Activated B cell treated with CpG ODN at 0.5 μM for 24 hours (primary cell): Measurements from ENCODE around the gene OR2A1. TPM values are rescaled to one million over a fixed set of nuclear protein-coding genes. Genes with fewer than 3 reads are reported as not detected.
A peak's percentile ranks its signal among the peaks of the same experiment; 100 is the strongest.
"Not testable (repeated sequence)": the region's sequence is repeated elsewhere in the genome, so short reads cannot be mapped to it uniquely, and the experiment has no call there.

ENCODE experiments used
- ATAC-seq: fragments of 200-7000 bp; cut with Tn5 transposase; one replicate; pipeline ENCODE4 v1.10.0; 2021; ENCODE audit warnings: low read depth, mild to moderate bottlenecking, moderate library complexity
- CTCF ChIA-PET: fragments of 350-600 bp; sonication (Branson Sonifier 250); formaldehyde crosslinking; loops from one replicate; lab custom pipeline; 2021; ENCODE audit warnings: antibody characterized with exemption; lab: Charles Lee
- POLR2A ChIA-PET: fragments of 350-600 bp; sonication (Branson Sonifier 250); formaldehyde crosslinking; loops from one replicate; lab custom pipeline; 2021; ENCODE audit warnings: antibody characterized with exemption; lab: Charles Lee
- DNase-seq: peaks from one replicate; pipeline ENCODE4 v3.0.0; 2022
- H3K27ac Mint-ChIP-seq: one replicate; pipeline ENCODE4 v1.8.0; 2020; ENCODE audit warnings: mixed read lengths
- H3K27me3 Mint-ChIP-seq: one replicate; pipeline ENCODE4 v1.8.0; 2021; ENCODE audit warnings: mixed read lengths
- H3K36me3 Mint-ChIP-seq: one replicate; pipeline ENCODE4 v1.8.0; 2021; ENCODE audit warnings: low read depth, mixed read lengths
- H3K4me1 Mint-ChIP-seq: one replicate; pipeline ENCODE4 v1.8.0; 2021; ENCODE audit warnings: mixed read lengths
- H3K4me3 Mint-ChIP-seq: one replicate; pipeline ENCODE4 v1.8.0; 2020; ENCODE audit warnings: mild to moderate bottlenecking, mixed read lengths
- H3K9me3 Mint-ChIP-seq: one replicate; pipeline ENCODE4 v1.8.0; 2020; ENCODE audit warnings: mixed read lengths
- intact Hi-C: fragments of 100-400 bp; cut with micrococcal nuclease; formaldehyde crosslinking; loops from one replicate; pipeline ENCODE4 v1.15.1; 2024
- total RNA-seq: library from RNA; stranded (reverse); gene quantifications from 2 replicates; pipeline ENCODE4 v1.2.3, GENCODE V29; 2022

OR2A1 gene, protein sequence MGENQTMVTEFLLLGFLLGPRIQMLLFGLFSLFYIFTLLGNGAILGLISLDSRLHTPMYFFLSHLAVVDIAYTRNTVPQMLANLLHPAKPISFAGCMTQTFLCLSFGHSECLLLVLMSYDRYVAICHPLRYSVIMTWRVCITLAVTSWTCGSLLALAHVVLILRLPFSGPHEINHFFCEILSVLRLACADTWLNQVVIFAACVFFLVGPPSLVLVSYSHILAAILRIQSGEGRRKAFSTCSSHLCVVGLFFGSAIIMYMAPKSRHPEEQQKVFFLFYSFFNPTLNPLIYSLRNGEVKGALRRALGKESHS
- total RNA-seq, result 0.05 TPM in 1 of 2 replicates, not detected in the other

- H3K36me3 Mint-ChIP-seq, H3K4me3 Mint-ChIP-seq, H3K9me3 Mint-ChIP-seq, ATAC-seq, H3K4me1 Mint-ChIP-seq, H3K27me3 Mint-ChIP-seq, CTCF ChIA-PET, POLR2A ChIA-PET, H3K27ac Mint-ChIP-seq, intact Hi-C loops, DNase-seq: not testable (repeated sequence)
Measured at GRCh38 chr7:144311872-144312469, at the start of gene OR2A1. Gene OR2A1 (plus strand): TSS chr7:144312419. CDS start chr7:144318125, 5,706 bp downstream.

DNA sequence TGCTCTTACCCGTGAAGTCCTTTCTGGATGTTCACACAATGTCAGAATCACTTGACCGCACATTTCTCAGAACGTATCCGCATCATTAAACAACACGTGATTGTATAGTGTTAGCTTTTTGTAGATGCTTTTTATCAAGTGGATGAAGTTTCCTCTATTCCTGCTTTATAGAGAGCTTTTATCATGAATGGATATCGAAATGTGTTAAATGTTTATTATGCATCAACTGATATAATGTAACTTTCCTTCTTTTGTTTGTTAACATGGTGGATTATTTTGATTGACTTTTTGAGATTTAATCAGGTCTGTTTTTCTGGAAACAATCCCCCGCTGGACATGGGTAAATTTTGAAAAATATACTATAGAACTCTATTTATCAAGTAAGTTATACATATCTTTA is 47.5 kb upstream of the OR2A1 start, which contains the start of gene OR2A7:
TSS of gene OR2A7 (minus strand) at position 101 of the 400 bp plus-strand sequence. CDS start 5,164 bp downstream, outside the sequence.
- CTCF ChIA-PET, ATAC-seq: not testable (repeated sequence)

DNA sequence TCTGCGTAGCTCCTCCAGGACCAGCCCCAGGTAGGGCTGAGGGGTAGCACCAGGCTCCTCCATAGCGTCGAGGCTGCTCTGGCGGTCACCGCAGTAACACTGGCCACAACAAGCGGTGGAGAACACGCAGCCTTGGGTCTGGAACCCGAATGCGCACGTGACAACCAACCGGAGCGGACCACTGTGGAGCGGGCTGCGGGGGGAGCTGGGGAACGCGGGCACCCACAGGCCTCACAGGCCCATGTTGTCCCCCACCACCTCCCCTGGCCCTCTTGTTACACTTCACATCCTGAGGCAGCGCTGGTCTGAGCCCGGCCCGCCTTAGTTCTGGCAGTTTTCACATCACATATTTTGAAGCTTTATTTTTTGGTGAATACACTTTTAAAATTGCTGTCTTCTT is 43.0 kb upstream of the OR2A1 start, which contains the start of gene CTAGE8:
TSS of gene CTAGE8 (minus strand) at position 101 of the 400 bp plus-strand sequence. CDS start at position 63, 38 bp downstream.
- CTCF ChIA-PET, H3K27ac Mint-ChIP-seq, H3K36me3 Mint-ChIP-seq, H3K4me3 Mint-ChIP-seq, ATAC-seq, DNase-seq, H3K9me3 Mint-ChIP-seq, H3K4me1 Mint-ChIP-seq, intact Hi-C loops, POLR2A ChIA-PET, H3K27me3 Mint-ChIP-seq: not testable (repeated sequence)

More for the DNA sequence above, 47.5 kb upstream of the OR2A1 start, which contains the start of gene OR2A7:
- intact Hi-C loops, H3K9me3 Mint-ChIP-seq, DNase-seq, H3K27ac Mint-ChIP-seq, H3K4me1 Mint-ChIP-seq, H3K4me3 Mint-ChIP-seq, POLR2A ChIA-PET, H3K27me3 Mint-ChIP-seq, H3K36me3 Mint-ChIP-seq: not testable (repeated sequence)

GRCh38 chr7:144275281-144275680 is 36.9 kb upstream of the OR2A1 start:
- H3K9me3 Mint-ChIP-seq, intact Hi-C loops, ATAC-seq, H3K4me1 Mint-ChIP-seq, DNase-seq, CTCF ChIA-PET, H3K27ac Mint-ChIP-seq, H3K27me3 Mint-ChIP-seq, H3K4me3 Mint-ChIP-seq, POLR2A ChIA-PET, H3K36me3 Mint-ChIP-seq: not testable (repeated sequence)

- ATAC-seq, intact Hi-C loops, H3K36me3 Mint-ChIP-seq, H3K4me3 Mint-ChIP-seq, H3K4me1 Mint-ChIP-seq, H3K27me3 Mint-ChIP-seq, DNase-seq, POLR2A ChIA-PET, H3K27ac Mint-ChIP-seq, CTCF ChIA-PET, H3K9me3 Mint-ChIP-seq: not testable (repeated sequence)
Measured at GRCh38 chr7:144280010-144280409, 32.2 kb upstream of the OR2A1 start.

DNA sequence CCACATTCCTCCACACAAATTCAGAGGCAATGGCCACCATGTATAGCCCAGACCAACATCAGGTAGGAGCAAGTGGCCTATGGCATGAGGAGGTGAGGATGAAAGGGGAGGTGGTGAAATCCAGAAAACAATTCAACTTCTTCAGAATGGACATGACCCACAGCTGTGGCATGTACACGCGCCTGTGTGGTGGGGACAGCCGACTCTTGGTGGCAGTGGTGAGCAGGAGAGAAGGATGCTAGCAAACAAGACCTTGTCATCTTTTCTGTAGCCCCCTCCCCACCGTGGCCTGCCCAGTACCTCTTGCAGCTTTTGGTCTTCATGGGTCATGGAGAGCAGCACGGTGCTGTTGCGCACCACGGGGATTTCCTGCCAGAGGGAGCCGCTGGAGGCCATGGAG is 30.2 kb upstream of the OR2A1 start:
- ATAC-seq, H3K9me3 Mint-ChIP-seq, DNase-seq, H3K36me3 Mint-ChIP-seq, CTCF ChIA-PET, H3K4me3 Mint-ChIP-seq, intact Hi-C loops, POLR2A ChIA-PET, H3K4me1 Mint-ChIP-seq, H3K27ac Mint-ChIP-seq, H3K27me3 Mint-ChIP-seq: not testable (repeated sequence)

GRCh38 chr7:144282490-144282889 is 29.7 kb upstream of the OR2A1 start:
- ATAC-seq, CTCF ChIA-PET: not testable (repeated sequence)

DNA sequence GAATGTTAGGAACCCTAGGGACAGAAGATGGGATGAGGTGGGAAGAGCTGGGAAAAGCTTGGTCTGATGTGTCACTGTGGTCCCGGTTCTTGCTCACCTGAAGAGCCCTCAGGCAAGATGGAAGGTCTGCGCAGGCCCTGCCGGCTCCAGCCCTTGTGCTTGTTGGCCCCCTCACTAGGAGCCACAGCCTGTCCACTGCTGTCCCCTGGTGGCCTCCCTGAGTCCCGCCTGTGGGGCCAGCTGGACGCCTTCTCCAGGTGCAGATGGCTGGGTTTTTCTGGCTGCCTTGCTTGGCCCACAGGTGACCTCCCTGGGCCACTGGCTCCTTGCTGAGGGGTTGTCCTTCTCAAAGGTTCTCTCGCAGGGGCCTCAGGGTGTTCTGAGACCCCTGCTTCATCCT is 28.5 kb upstream of the OR2A1 start:
- H3K36me3 Mint-ChIP-seq, H3K27me3 Mint-ChIP-seq, POLR2A ChIA-PET, ATAC-seq, H3K4me1 Mint-ChIP-seq, H3K4me3 Mint-ChIP-seq, intact Hi-C loops, CTCF ChIA-PET, H3K27ac Mint-ChIP-seq, H3K9me3 Mint-ChIP-seq, DNase-seq: not testable (repeated sequence)

More at GRCh38 chr7:144282490-144282889, 29.7 kb upstream of the OR2A1 start:
- H3K36me3 Mint-ChIP-seq, H3K4me3 Mint-ChIP-seq, H3K4me1 Mint-ChIP-seq, DNase-seq, H3K27ac Mint-ChIP-seq, H3K9me3 Mint-ChIP-seq, POLR2A ChIA-PET, intact Hi-C loops, H3K27me3 Mint-ChIP-seq: not testable (repeated sequence)

DNA sequence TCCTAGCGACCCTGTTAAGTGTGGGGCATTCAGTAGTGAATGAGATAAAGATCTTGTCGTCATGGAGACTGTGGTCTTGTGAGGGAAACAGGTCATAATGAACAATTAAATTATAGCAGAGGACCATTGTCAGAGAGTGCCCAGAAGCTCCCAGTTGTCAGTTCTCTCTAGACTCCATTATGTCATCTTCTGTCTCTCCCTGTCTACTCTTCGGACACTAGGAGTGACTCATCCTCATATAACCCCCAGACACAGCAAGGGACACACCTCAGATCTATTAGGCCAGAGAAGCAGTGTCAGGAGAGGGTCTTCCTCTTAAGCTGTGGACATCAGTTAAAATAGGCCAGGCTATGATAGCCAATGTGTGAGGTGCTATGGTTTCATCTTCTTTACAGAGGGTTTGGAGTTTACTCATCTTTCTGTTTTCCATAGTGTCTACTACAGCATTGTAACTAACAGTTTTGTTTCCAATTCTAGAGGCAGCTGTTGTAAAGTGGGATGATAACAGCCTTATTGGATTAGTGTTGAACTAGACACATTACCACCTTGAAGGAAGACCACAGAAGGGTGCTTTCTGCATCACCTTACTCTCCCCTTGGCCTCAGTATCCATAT is 24.9 kb upstream of the OR2A1 start:
- POLR2A ChIA-PET, H3K36me3 Mint-ChIP-seq, H3K4me3 Mint-ChIP-seq, H3K27ac Mint-ChIP-seq, CTCF ChIA-PET, DNase-seq, intact Hi-C loops, ATAC-seq, H3K9me3 Mint-ChIP-seq, H3K27me3 Mint-ChIP-seq, H3K4me1 Mint-ChIP-seq: not testable (repeated sequence)

DNA sequence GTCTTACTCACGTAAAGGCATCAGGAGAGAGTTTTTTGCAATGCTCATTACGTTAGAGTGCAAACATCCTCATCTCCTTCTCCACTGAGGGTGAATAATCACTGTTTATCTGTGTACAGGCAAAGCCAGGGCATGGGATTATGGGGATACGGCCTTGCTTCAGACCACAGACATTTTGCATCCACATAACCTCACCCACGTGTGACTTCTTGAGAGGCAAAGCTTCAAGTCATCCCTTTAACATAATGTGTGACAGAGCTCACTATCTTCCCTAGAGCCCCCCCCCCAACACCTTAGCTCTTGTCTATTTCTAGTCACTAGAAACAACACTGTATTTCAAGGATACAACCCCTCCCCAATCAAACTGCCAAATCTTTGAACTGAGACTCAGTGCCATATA is 20.6 kb upstream of the OR2A1 start:
- H3K9me3 Mint-ChIP-seq, H3K27me3 Mint-ChIP-seq, DNase-seq, POLR2A ChIA-PET, H3K36me3 Mint-ChIP-seq, H3K27ac Mint-ChIP-seq, ATAC-seq, H3K4me3 Mint-ChIP-seq, intact Hi-C loops, H3K4me1 Mint-ChIP-seq, CTCF ChIA-PET: not testable (repeated sequence)

- CTCF ChIA-PET, ATAC-seq: not testable (repeated sequence)
Measured at GRCh38 chr7:144292384-144293161, 19.6 kb upstream of the OR2A1 start.

More at GRCh38 chr7:144292384-144293161, 19.6 kb upstream of the OR2A1 start:
- H3K27ac Mint-ChIP-seq, H3K4me3 Mint-ChIP-seq, H3K36me3 Mint-ChIP-seq, H3K9me3 Mint-ChIP-seq, H3K27me3 Mint-ChIP-seq, H3K4me1 Mint-ChIP-seq, intact Hi-C loops, POLR2A ChIA-PET: not testable (repeated sequence)
- peak; percentile 14 for DNase-seq
